B cell (primary cell): ENCODE data around the gene HOGA1. TPM values are rescaled to one million over a fixed set of nuclear protein-coding genes. Genes with fewer than 3 reads are reported as not detected.

Experiments
- ATAC-seq: fragments of 200-7000 bp; cut with Tn5 transposase; one replicate; pipeline ENCODE4 v1.10.0; 2021; ENCODE audit warnings: low read depth, mild to moderate bottlenecking, moderate number of reproducible peaks, moderate library complexity
- CTCF ChIA-PET: fragments of 350-600 bp; sonication (Branson Sonifier 250); formaldehyde crosslinking; loops from one replicate; lab custom pipeline; 2021; ENCODE audit warnings: antibody characterized with exemption, inconsistent platforms; lab: Charles Lee
- POLR2A ChIA-PET: fragments of 350-600 bp; sonication (Branson Sonifier 250); formaldehyde crosslinking; loops from one replicate; lab custom pipeline; 2021; ENCODE audit warnings: antibody characterized with exemption; lab: Charles Lee
- DNase-seq: peaks from one replicate; pipeline ENCODE4 v3.0.0; 2013
- H2AFZ ChIP-seq: 2 replicates; pipeline ENCODE4 v1.6.1; 2012; ENCODE audit warnings: mild to moderate bottlenecking, low read depth, low read length; ENCODE audit not compliant: insufficient read depth, poor library complexity, severe bottlenecking
- H3K27ac ChIP-seq, 2 donors: 1 replicate in 1 of 2; 2 replicates in 1 of 2; pipeline ENCODE4 v1.5.1; 2012 to 2013; ENCODE audit warnings: low read length in 2 of 2, mild to moderate bottlenecking in 2 of 2, moderate library complexity in 1 of 2
- H3K27me3 ChIP-seq, 4 experiments: fragments of 200-600 bp in 1 of 4; sonication (generic) in 1 of 4; replicated peaks in 1 of 4; 1 replicate in 2 of 4; 2 replicates in 2 of 4; pipeline versions ENCODE4 v1.6.1 to v1.7.0; 2013 to 2016; ENCODE audit warnings: low read length in 3 of 4, mild to moderate bottlenecking in 2 of 4, mixed read lengths in 1 of 4, moderate library complexity in 1 of 4; ENCODE audit not compliant: insufficient read depth in 4 of 4, control insufficient read depth in 3 of 4; ENCODE audit errors: control extremely low read depth in 1 of 4
- H3K36me3 ChIP-seq, 2 experiments: replicated peaks in 1 of 2; 1 replicate in 1 of 2; 2 replicates in 1 of 2; pipeline versions ENCODE4 v1.6.1 to v1.7.1; 2013; ENCODE audit warnings: low read length in 1 of 2; ENCODE audit not compliant: insufficient read depth in 2 of 2, control insufficient read depth in 1 of 2; ENCODE audit errors: control extremely low read depth in 1 of 2, extremely low read depth in 1 of 2
- H3K4me1 ChIP-seq, 2 donors: fragments of 200-600 bp in 1 of 2; sonication (generic) in 1 of 2; 1 replicate in 1 of 2; 2 replicates in 1 of 2; pipeline versions ENCODE4 v1.5.1 to v1.6.1; 2013 to 2017; ENCODE audit warnings: low read length in 2 of 2; ENCODE audit not compliant: control insufficient read depth in 2 of 2, insufficient read depth in 2 of 2
- H3K4me2 ChIP-seq: replicated peaks from 2 replicates; pipeline ENCODE3; 2012; ENCODE audit warnings: mild to moderate bottlenecking, low read depth, low read length; ENCODE audit not compliant: poor library complexity, severe bottlenecking
- H3K4me3 ChIP-seq, 5 experiments: fragments of 200-600 bp in 1 of 5; sonication (generic) in 1 of 5; 1 replicate in 3 of 5; 2 replicates in 2 of 5; pipeline versions ENCODE4 v1.5.1 to v1.7.0; 2011 to 2016; ENCODE audit warnings: low read length in 4 of 5, mild to moderate bottlenecking in 4 of 5, low read depth in 2 of 5, control low read depth in 1 of 5, moderate library complexity in 1 of 5; ENCODE audit not compliant: insufficient read depth in 1 of 5; ENCODE audit errors: control extremely low read depth in 1 of 5, extremely low read depth in 1 of 5
- H3K79me2 ChIP-seq: fragments of 200-600 bp; sonication (generic); one replicate; pipeline ENCODE4 v1.6.0; 2016; ENCODE audit warnings: low read length; ENCODE audit not compliant: control insufficient read depth, insufficient read depth
- H3K9ac ChIP-seq: fragments of 200-600 bp; sonication (generic); 2 replicates; pipeline ENCODE4 v1.6.1; 2017; ENCODE audit warnings: mild to moderate bottlenecking, low read length, moderate library complexity
- H3K9me3 ChIP-seq, 3 donors: one replicate each; pipeline versions ENCODE4 v1.6.1 to v1.7.1; 2013; ENCODE audit warnings: low read length in 2 of 3; ENCODE audit not compliant: control insufficient read depth in 2 of 3, insufficient read depth in 1 of 3; ENCODE audit errors: control extremely low read depth in 1 of 3
- H4K20me1 ChIP-seq: 2 replicates; pipeline ENCODE4 v1.6.0; 2012; ENCODE audit warnings: mild to moderate bottlenecking, low read length; ENCODE audit not compliant: insufficient read depth, control insufficient read depth, poor library complexity, severe bottlenecking
- H3K27ac Mint-ChIP-seq: one replicate; pipeline ENCODE4 v1.8.0; 2021; ENCODE audit warnings: mixed read lengths
- H3K27me3 Mint-ChIP-seq: one replicate; pipeline ENCODE4 v1.8.0; 2021; ENCODE audit warnings: mixed read lengths
- H3K4me1 Mint-ChIP-seq: one replicate; pipeline ENCODE4 v1.8.0; 2021; ENCODE audit warnings: mixed read lengths
- H3K4me3 Mint-ChIP-seq: one replicate; pipeline ENCODE4 v1.8.0; 2021; ENCODE audit warnings: mixed read lengths
- H3K9me3 Mint-ChIP-seq: one replicate; pipeline ENCODE4 v1.8.0; 2022; ENCODE audit warnings: mixed read lengths; ENCODE audit not compliant: insufficient read depth
- CTCF ChIP-seq: fragments of 200-600 bp; IDR thresholded peaks from one replicate; pipeline ENCODE4 v1.8.0; 2022; ENCODE audit warnings: antibody characterized with exemption, mild to moderate bottlenecking
- EZH2 ChIP-seq: IDR thresholded peaks from 2 replicates; pipeline ENCODE4 v1.6.1; 2012; ENCODE audit warnings: borderline replicate concordance, low read depth, mild to moderate bottlenecking, moderate library complexity, low read length; ENCODE audit not compliant: insufficient read depth, poor library complexity, severe bottlenecking
- whole genome bisulfite sequencing: methylation state at CpG from one replicate; pipeline ENCODE4 v1.1.5; 2013; ENCODE audit warnings: missing lambda C conversion rate; ENCODE audit not compliant: insufficient coverage; 5-methylcytosine and 5-hydroxymethylcytosine counted together
- intact Hi-C: fragments of 100-400 bp; cut with micrococcal nuclease; formaldehyde crosslinking; loops from one replicate; pipeline ENCODE4 v1.10.0; 2022
- polyA plus RNA-seq: library from polyadenylated mRNA; depleted of rRNA; stranded (reverse); fragments of >200 nt; gene quantifications from 2 replicates; pipeline ENCODE4 v1.2.3, GENCODE V29; 2012
- total RNA-seq, 2 donors: library from RNA; stranded (reverse); fragments of 120-200 nt in 1 of 2; gene quantifications; 1 replicate in 1 of 2; 2 replicates in 1 of 2; pipeline versions ENCODE4 v1.2.3 to v1.2.4, GENCODE V29; 2013 to 2022

Gene HOGA1
- total and polyA plus RNA-seq, 2 donors (not counting 1 experiment from before 2014, with no cell fraction given), result not detected

- no peak overlapping the region for H3K27ac Mint-ChIP-seq
Observed at GRCh38 chr10:97590748-97591495, 6.7 kb downstream of the HOGA1 start.

More at GRCh38 chr10:97590748-97591495, 6.7 kb downstream of the HOGA1 start:
- Histone ChIP-seq H3K27me3 (no peaks in the 10 kb centered on the region), H3K9ac (no peak overlapping the region), H4K20me1 (no peaks in the 10 kb centered on the region), H3K36me3 (no peaks in the 10 kb centered on the region), H3K4me3 (no peak overlapping the region), H3K4me2 (no peak overlapping the region), H3K9me3 (no peaks in the 10 kb centered on the region), H2AFZ (no peak overlapping the region), H3K4me1 (no peaks in the 10 kb centered on the region), H3K27ac (no peak overlapping the region), H3K79me2 (no peaks in the 10 kb centered on the region)
- DNase-seq (no peak), ATAC-seq (no peak)
- peaks cover 3% of the 10 kb centered on the region for H3K27me3 Mint-ChIP-seq
- no peaks in the 10 kb centered on the region for H3K4me1 Mint-ChIP-seq
- TF ChIP-seq EZH2, result no peak
- TF ChIP-seq CTCF, result no peak
- ChIA-PET CTCF (interaction anchor here (1.3 kb wide), 1 partner anchor 18 kb away, joined by 3 read pairs; the partner anchor contains the start of gene ANKRD2), POLR2A (interaction anchor here (0.6 kb wide), 1 partner anchor 180 kb away, joined by 4 read pairs; no protein-coding TSS in a partner anchor)
- no peaks in the 10 kb centered on the region for H3K9me3 Mint-ChIP-seq
- H3K4me3 Mint-ChIP-seq, result no peak overlapping the region
- 100% methylated on average over 2 of the region's 5 CpGs for WGBS
- intact Hi-C loops, result no loop called here
